Measurements from ENCODE around the gene SRRM1. TPM values are rescaled to one million over a fixed set of nuclear protein-coding genes. Genes with fewer than 3 reads are reported as not detected.

The SRRM1 gene
- total RNA-seq, 2 donors from 2014 or later = 110 to 147 TPM

DNA sequence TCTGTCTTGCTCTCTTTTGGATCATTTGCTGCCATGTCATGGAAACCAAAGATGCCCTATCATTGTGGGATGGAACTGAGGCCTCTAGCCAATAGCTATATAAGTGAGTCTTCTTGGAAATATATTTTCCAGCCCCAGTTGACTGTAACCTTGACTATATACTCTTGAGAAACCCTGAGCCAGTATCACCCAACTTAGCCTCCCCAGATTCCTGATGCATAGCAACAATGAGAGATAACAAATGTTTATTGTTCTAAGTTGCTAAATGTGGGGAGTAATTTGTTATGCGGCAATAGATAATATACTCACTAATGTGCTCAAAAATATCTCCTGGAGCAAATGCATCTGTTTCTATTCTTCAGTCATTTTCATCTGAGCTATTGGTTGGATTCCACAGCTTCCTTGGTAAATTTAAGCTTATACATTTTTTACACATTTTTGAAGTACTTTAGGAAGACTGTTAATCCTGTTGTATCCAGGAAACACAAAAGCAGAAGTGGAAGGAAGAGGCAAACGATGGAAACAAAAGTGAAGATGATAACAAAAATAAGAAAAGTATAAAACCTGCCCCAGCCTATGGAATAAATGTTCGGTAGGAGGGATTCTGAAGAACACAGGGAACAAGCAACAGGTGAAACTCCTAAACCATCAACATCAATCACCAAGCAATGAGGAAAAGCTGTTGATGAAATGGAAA, 6.3 kb upstream of the SRRM1 start:
- H3K27ac ChIP-seq = no peak overlapping the region
- TF ChIP-seq CTCF (IDR thresholded peaks at IDR 0.05) = no peak
- intact Hi-C loops (cut with DNase I) = loop anchor here (5.0 to 10.0 kb wide), 3 partner anchors 92 to 440 kb away; no protein-coding TSS in a partner anchor
- no peaks in the 10 kb centered on the region for H3K36me3 ChIP-seq
- no peaks in the 10 kb centered on the region for H3K4me1 ChIP-seq
- H3K27me3 ChIP-seq = no peaks in the 10 kb centered on the region
- no peak for DNase-seq
- H3K4me3 ChIP-seq = no peak overlapping the region
- H3K9me3 ChIP-seq = no peaks in the 10 kb centered on the region
- no peak overlapping the region for H3K9ac ChIP-seq (ENCODE audit: low read depth in 2 of 2, low read length in 2 of 2)

- no peaks in the 10 kb centered on the region for H3K27me3 ChIP-seq
- H3K9ac ChIP-seq (ENCODE audit: low read depth in 2 of 2, low read length in 2 of 2) = no peak overlapping the region
- H3K36me3 ChIP-seq = no peaks in the 10 kb centered on the region
- DNase-seq = no peak
- no peaks in the 10 kb centered on the region for H3K4me1 ChIP-seq
- H3K9me3 ChIP-seq = no peaks in the 10 kb centered on the region
- H3K27ac ChIP-seq = no peak overlapping the region
- intact Hi-C loops (cut with DNase I) = loop anchor here (5.0 to 10.0 kb wide), 3 partner anchors 94 to 442 kb away; no protein-coding TSS in a partner anchor
- H3K4me3 ChIP-seq = no peak overlapping the region
- no peak for TF ChIP-seq CTCF (IDR thresholded peaks at IDR 0.05)
Observed at GRCh38 chr1:24639094-24639493, 4.0 kb upstream of the SRRM1 start.

DNA sequence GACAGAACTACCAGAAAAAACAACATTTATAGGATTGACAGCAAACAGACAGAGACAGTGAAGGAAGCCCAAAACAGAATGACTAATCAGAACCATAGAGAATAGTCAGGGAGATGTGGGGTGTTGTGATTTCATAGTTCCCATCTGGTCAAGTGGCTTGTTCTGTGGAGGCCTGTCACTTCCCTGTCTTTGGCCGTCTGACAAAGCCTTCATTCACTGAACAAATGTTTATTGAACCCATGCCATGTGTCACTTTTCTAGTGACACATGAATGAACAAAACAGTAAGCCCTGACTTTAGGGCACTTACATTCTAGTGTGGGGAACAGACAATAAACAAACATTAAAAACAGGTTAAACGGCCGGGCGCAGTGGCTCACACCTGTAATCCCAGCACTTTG, 3.2 kb upstream of the SRRM1 start:
- no peak overlapping the region for H3K27ac ChIP-seq
- H3K9me3 ChIP-seq = no peaks in the 10 kb centered on the region
- intact Hi-C loops (cut with DNase I) = loop anchor here (5.0 to 10.0 kb wide), 3 partner anchors 95 to 443 kb away; no protein-coding TSS in a partner anchor

DNA sequence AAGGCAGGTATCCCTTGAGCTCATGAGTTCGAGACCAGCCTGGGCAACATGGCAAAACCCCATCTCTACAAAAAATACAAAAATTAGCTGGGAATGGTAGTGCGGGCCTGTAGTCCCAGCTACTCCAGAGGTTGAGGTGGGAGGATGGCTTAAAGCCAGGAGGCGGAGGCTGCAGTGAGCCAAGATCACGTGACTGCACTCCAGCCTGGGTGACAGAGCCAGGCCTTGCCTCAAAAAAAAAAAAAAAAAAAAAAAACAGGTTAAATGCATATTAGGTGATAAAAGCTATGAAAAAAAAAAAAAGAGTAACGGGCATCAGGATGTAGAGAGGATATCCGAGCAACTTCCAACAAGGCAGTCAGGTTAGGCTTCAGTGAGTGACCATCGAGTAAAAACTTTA, 2.8 kb upstream of the SRRM1 start:
- DNase-seq = peak; percentile 32
- intact Hi-C loops (cut with DNase I) = no loop called here
- no peaks in the 10 kb centered on the region for H3K27me3 ChIP-seq
- H3K9me3 ChIP-seq = no peaks in the 10 kb centered on the region
- no peak for TF ChIP-seq CTCF (IDR thresholded peaks at IDR 0.05)
- no peaks in the 10 kb centered on the region for H3K36me3 ChIP-seq
- H3K4me1 ChIP-seq = no peaks in the 10 kb centered on the region
- H3K4me3 ChIP-seq = no peak overlapping the region
- H3K9ac ChIP-seq (ENCODE audit: low read depth in 2 of 2, low read length in 2 of 2) = no peak overlapping the region
- no peak overlapping the region for H3K27ac ChIP-seq

More for the DNA sequence above, 3.2 kb upstream of the SRRM1 start:
- no peak for TF ChIP-seq CTCF (IDR thresholded peaks at IDR 0.05)
- no peak overlapping the region for H3K4me3 ChIP-seq
- H3K9ac ChIP-seq (ENCODE audit: low read depth in 2 of 2, low read length in 2 of 2) = no peak overlapping the region
- no peaks in the 10 kb centered on the region for H3K36me3 ChIP-seq
- H3K4me1 ChIP-seq = no peaks in the 10 kb centered on the region
- H3K27me3 ChIP-seq = no peaks in the 10 kb centered on the region
- no peak for DNase-seq

DNA sequence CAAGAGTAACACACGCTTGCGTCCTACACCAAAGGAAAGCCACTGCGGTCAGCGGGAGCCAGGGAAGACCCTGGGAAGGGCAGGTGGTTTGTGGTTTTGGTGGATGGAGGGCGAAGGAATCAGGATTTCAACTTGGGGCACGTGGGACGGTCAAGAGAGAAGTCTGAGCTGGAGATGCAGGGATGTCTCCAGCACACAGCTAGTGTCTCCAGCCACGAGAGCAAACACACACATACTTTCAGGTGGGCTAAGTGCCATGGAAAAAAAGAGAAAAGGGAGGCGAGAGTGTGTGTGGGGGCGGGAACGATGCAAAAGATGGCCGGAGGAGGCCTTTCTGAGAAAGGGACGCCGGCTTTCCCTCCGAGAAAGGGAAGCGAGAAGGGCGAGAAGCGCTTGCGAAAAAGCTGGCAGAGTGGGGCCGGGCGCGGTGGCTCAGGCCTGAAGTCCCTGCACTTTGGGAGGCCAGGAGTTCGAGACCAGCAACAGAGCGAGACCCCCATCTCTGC, 1.4 kb upstream of the SRRM1 start:
- no peaks in the 10 kb centered on the region for H3K9me3 ChIP-seq

More for the DNA sequence above, 1.4 kb upstream of the SRRM1 start:
- intact Hi-C loops (cut with DNase I) = no loop called here
- peak overlapping the region; percentile 52 for H3K4me3 ChIP-seq
- peak; percentile 45 for DNase-seq
- H3K27ac ChIP-seq = peak overlapping the region; percentile 98
- no peaks in the 10 kb centered on the region for H3K27me3 ChIP-seq
- no peak for TF ChIP-seq CTCF (IDR thresholded peaks at IDR 0.05)
- peaks cover 5% of the 10 kb centered on the region for H3K36me3 ChIP-seq
- peak overlapping the region; percentile 40 to 95 for H3K9ac ChIP-seq (ENCODE audit: low read depth in 2 of 2, low read length in 2 of 2)
- no peaks in the 10 kb centered on the region for H3K4me1 ChIP-seq

Data from colonic mucosa (tissue), 4 donors.